K562 (cell line): Measurements from ENCODE around the gene GALNT17. TPM values are rescaled to one million over a fixed set of nuclear protein-coding genes. Genes with fewer than 3 reads are reported as not detected.

ENCODE experiments used
- ATAC-seq: fragments of 200-7000 bp; cut with Tn5 transposase; 3 replicates; pipeline ENCODE4 v1.9.1; 2020; ENCODE audit warnings: moderate library complexity
- BruUV-seq: library from RNA; stranded (reverse); fragments of 400-500 nt; replicated peaks from 2 replicates; lab custom pipeline; 2021; lab: Mats Ljungman, UMichigan
- CTCF ChIA-PET: fragments of 300-600 bp; formaldehyde crosslinking; extraction: SDS; loops from one replicate; lab custom pipeline; 2021; ENCODE audit warnings: low intra/inter-chr PET ratio; lab: Yijun Ruan, JAX
- POLR2A ChIA-PET: fragments of 300-600, 350-650 bp; sonication (Branson Sonifier 250); formaldehyde crosslinking; extraction: SDS; loops from one replicate; lab custom pipeline; 2021; ENCODE audit warnings: antibody characterized with exemption, inconsistent platforms; lab: Yijun Ruan, JAX
- DNase-seq, 4 experiments: peaks; one replicate each; pipeline versions ENCODE4 v3.0.0 to v3.0.0-alpha.2; 2011 to 2018; ENCODE audit warnings: low spot score in 3 of 4, mixed read lengths in 3 of 4; ENCODE audit errors: extremely low read depth in 1 of 4
- FAIRE-seq: peaks from 2 replicates; lab custom pipeline; 2011; peaks lifted over from hg19 to GRCh38; lab: Jason Lieb, UNC
- H2AFZ ChIP-seq: 2 replicates; pipeline ENCODE4 v1.6.0; 2011; ENCODE audit warnings: low read depth, low read length, control low read depth, inconsistent platforms
- H3K27ac ChIP-seq: fragments of 200-600 bp; 3 replicates; pipeline ENCODE4 v1.8.0; 2011; ENCODE audit warnings: low read depth, mild to moderate bottlenecking, control low read depth, inconsistent platforms, low read length, moderate library complexity, mixed read lengths; ENCODE audit errors: extremely low read depth
- H3K27me3 ChIP-seq, 2 experiments: fragments of 300-600 bp in 1 of 2; 2 replicates in 1 of 2; 3 replicates in 1 of 2; pipeline versions ENCODE4 v1.6.0 to v1.8.0; 2011; ENCODE audit warnings: inconsistent platforms in 2 of 2, low read length in 2 of 2, mild to moderate bottlenecking in 1 of 2, mixed read lengths in 1 of 2, moderate library complexity in 1 of 2; ENCODE audit not compliant: control insufficient read depth in 2 of 2, insufficient read depth in 2 of 2
- H3K36me3 ChIP-seq: fragments of 300-600 bp; 3 replicates; pipeline ENCODE4 v1.8.0; 2011; ENCODE audit warnings: mild to moderate bottlenecking, low read length, inconsistent platforms; ENCODE audit not compliant: control insufficient read depth, insufficient read depth
- H3K4me1 ChIP-seq, 2 experiments: fragments of 200-600 bp in 1 of 2; replicated peaks in 1 of 2; 2 replicates in 1 of 2; 3 replicates in 1 of 2; pipeline versions ENCODE4 v1.5.1 to v1.8.0; 2011; ENCODE audit warnings: inconsistent platforms in 2 of 2, low read length in 2 of 2, mild to moderate bottlenecking in 1 of 2, mixed read lengths in 1 of 2, moderate library complexity in 1 of 2; ENCODE audit not compliant: control insufficient read depth in 2 of 2, insufficient read depth in 2 of 2
- H3K4me2 ChIP-seq: 2 replicates; pipeline ENCODE4 v1.6.1; 2011; ENCODE audit warnings: low read length, control low read depth, inconsistent platforms, mixed read lengths; ENCODE audit not compliant: insufficient read depth
- H3K4me3 ChIP-seq: fragments of 200-600 bp; sonication (generic), shearing (Covaris generic); 2 replicates; pipeline ENCODE4 v1.5.1; 2016; ENCODE audit warnings: control low read depth, inconsistent platforms
- H3K79me2 ChIP-seq: fragments of 200-600 bp; 3 replicates; pipeline ENCODE4 v1.8.0; 2011; ENCODE audit warnings: low read length, inconsistent platforms; ENCODE audit not compliant: control insufficient read depth, insufficient read depth
- H3K9ac ChIP-seq, 2 experiments: 2 replicates each; pipeline versions ENCODE4 v1.6.0 to v1.6.1; 2011; ENCODE audit warnings: low read depth in 2 of 2, low read length in 2 of 2, control low read depth in 1 of 2, inconsistent platforms in 1 of 2, mild to moderate bottlenecking in 1 of 2, mixed read lengths in 1 of 2; ENCODE audit not compliant: insufficient read depth in 1 of 2
- H3K9me1 ChIP-seq: one replicate; pipeline ENCODE4 v1.6.0; 2011; ENCODE audit warnings: inconsistent platforms, mild to moderate bottlenecking, low read length, moderate library complexity; ENCODE audit not compliant: control insufficient read depth, insufficient read depth
- H3K9me3 ChIP-seq: replicated peaks from 2 replicates; pipeline ENCODE4 v1.5.1; 2011; ENCODE audit warnings: low read depth, low read length, inconsistent platforms; ENCODE audit not compliant: control insufficient read depth, insufficient read depth
- H4K20me1 ChIP-seq: replicated peaks from 2 replicates; pipeline ENCODE4 v1.6.1; 2011; ENCODE audit warnings: low read length, inconsistent platforms, mixed read lengths; ENCODE audit not compliant: control insufficient read depth, insufficient read depth
- ARID2 ChIP-seq: fragments of 450-650 bp; IDR thresholded peaks from 2 replicates; pipeline ENCODE4 v1.6.1; 2017; ENCODE audit warnings: antibody characterized with exemption, mild to moderate bottlenecking
- CEBPZ ChIP-seq: fragments of 150-350 bp; IDR thresholded peaks from 2 replicates; pipeline ENCODE4 v1.6.1; 2014; ENCODE audit warnings: low read depth, mild to moderate bottlenecking, low read length, borderline replicate concordance
- CREBBP ChIP-seq: IDR thresholded peaks from one replicate; pipeline ENCODE4 v1.6.1; 2012; ENCODE audit warnings: low read depth, mild to moderate bottlenecking, control low read depth, inconsistent platforms, low read length
- ETS2 ChIP-seq: IDR thresholded peaks from 2 replicates; pipeline ENCODE4 v1.6.1; 2016; ENCODE audit warnings: borderline replicate concordance, missing genetic modification characterization, mild to moderate bottlenecking, moderate library complexity, missing compliant biosample characterization; ENCODE audit not compliant: poor library complexity, severe bottlenecking
- KLF10 ChIP-seq: fragments of 250-450 bp; sonication (Bioruptor Pico); IDR thresholded peaks from 2 replicates; pipeline ENCODE4 v1.6.1; 2021; ENCODE audit warnings: matching md5 sums
- MAZ ChIP-seq, 2 experiments: fragments of 450-650 bp in 1 of 2; sonication (generic) in 1 of 2; formaldehyde crosslinking; IDR thresholded peaks in 1 of 2; conservative IDR thresholded peaks in 1 of 2; 2 replicates each; pipeline versions ENCODE4 v1.4.0 to v1.5.0; 2020; ENCODE audit warnings: mild to moderate bottlenecking in 1 of 2, missing genetic modification reagents in 1 of 2
- NR2C2 ChIP-seq, 2 experiments: fragments of 200-800 bp in 1 of 2; sonication (Bioruptor generic) in 1 of 2; sonication (generic) in 1 of 2; formaldehyde crosslinking in 1 of 2; IDR thresholded peaks; 2 replicates each; pipeline versions ENCODE4 v1.6.1 to v1.8.0; 2016 to 2022; ENCODE audit warnings: mild to moderate bottlenecking in 1 of 2, missing compliant biosample characterization in 1 of 2, missing genetic modification characterization in 1 of 2, missing genetic modification reagents in 1 of 2
- RBM25 ChIP-seq: fragments of 200-400 bp; formaldehyde crosslinking; IDR thresholded peaks from 2 replicates; pipeline ENCODE4 v1.6.1; 2018; ENCODE audit warnings: low read length, low read depth, moderate library complexity; ENCODE audit not compliant: severe bottlenecking
- RERE ChIP-seq: sonication (generic); formaldehyde crosslinking; IDR thresholded peaks from 2 replicates; pipeline ENCODE4 v1.8.0; 2023; ENCODE audit warnings: missing genetic modification reagents, mild to moderate bottlenecking, borderline replicate concordance
- SAFB ChIP-seq: fragments of 200-400 bp; formaldehyde crosslinking; IDR thresholded peaks from 2 replicates; pipeline ENCODE4 v1.6.1; 2017; ENCODE audit warnings: low read depth, low read length, borderline replicate concordance
- SMARCA4 ChIP-seq: fragments of 450-650 bp; IDR thresholded peaks from 2 replicates; pipeline ENCODE4 v1.6.1; 2016
- TCF3 ChIP-seq: sonication (generic); formaldehyde crosslinking; IDR thresholded peaks from 2 replicates; pipeline ENCODE4 v1.4.0; 2020; ENCODE audit warnings: mild to moderate bottlenecking, missing genetic modification reagents
- ZNF165 ChIP-seq: fragments of 250-450 bp; sonication (Bioruptor Pico); IDR thresholded peaks from 2 replicates; pipeline ENCODE4 v1.4.0; 2020; ENCODE audit warnings: borderline replicate concordance
- WGBS: fragments of 100-300 bp; shearing (Covaris generic); methylation state at CpG from one replicate; pipeline ENCODE4 v1.1.6; 2016; ENCODE audit warnings: low coverage, mixed read lengths; ENCODE audit not compliant: insufficient coverage; ENCODE audit errors: missing lambda C conversion rate; 5-methylcytosine and 5-hydroxymethylcytosine counted together
- in situ Hi-C: fragments of 300-500 bp; cut with MboI; formaldehyde crosslinking; loops from 4 replicates; pipeline ENCODE4 v1.15.0; 2018; ENCODE audit warnings: inconsistent platforms, mixed read lengths
- intact Hi-C: fragments of 100-400 bp; cut with micrococcal nuclease; formaldehyde crosslinking; loops from 2 replicates; pipeline ENCODE4 v1.14.2; 2022
- polyA plus RNA-seq, 8 experiments: library from polyadenylated mRNA; depleted of rRNA in 4 of 8; stranded (reverse) in 5 of 8; unstranded in 3 of 8; fragments of >200 nt; fragmentation: Nextera tagmentation in 2 of 8; fragmentation: Illumina TruSeq in 1 of 8; extraction: Ambion mirVana in 2 of 8; extraction: Trizol in 1 of 8; gene quantifications; 2 replicates each; pipeline versions ENCODE4 v1.2.1 to v1.2.3, GENCODE V29; 2011 to 2014; ENCODE audit warnings: inconsistent platforms in 1 of 8, missing spikeins in 1 of 8
- total RNA-seq, 7 experiments: library from RNA; depleted of rRNA in 6 of 7; stranded (reverse); fragments of >200 nt in 6 of 7; fragmentation: Illumina TruSeq in 2 of 7; extraction: Trizol in 2 of 7; gene quantifications; 2 replicates each; pipeline versions ENCODE4 v1.2.1 to v1.2.3, GENCODE V29; 2011 to 2021; ENCODE audit warnings: low replicate concordance in 1 of 7

GALNT17 gene
- total and polyA plus RNA-seq, 9 of the 15 experiments (the other 6 are each of a cell fraction or from before 2014, with no cell fraction given), result not detected

GRCh38 chr7:71497256-71497946, 365.5 kb downstream of the GALNT17 start:
- BruUV-seq, result no TSS peak
- H3K4me2 ChIP-seq, result no peak overlapping the region
- intact Hi-C loops (no loop called here), in situ Hi-C loops (no loop called here)
- H2AFZ ChIP-seq, result no peak overlapping the region
- H3K36me3 ChIP-seq, result no peaks in the 10 kb centered on the region
- ChIA-PET POLR2A (no interaction called here), CTCF (no interaction called here)
- ATAC-seq (no peak), DNase-seq (no peak), FAIRE-seq (no peak)
- WGBS, result 0% methylated on average over 8 of the region's 8 CpGs
- no peaks in the 10 kb centered on the region for H3K9me3 ChIP-seq
- H3K79me2 ChIP-seq, result no peaks in the 10 kb centered on the region
- no peaks in the 10 kb centered on the region for H3K4me1 ChIP-seq
- H3K27me3 ChIP-seq, result no peaks in the 10 kb centered on the region
- no peaks in the 10 kb centered on the region for H3K9me1 ChIP-seq
- no peaks in the 10 kb centered on the region for H4K20me1 ChIP-seq
- H3K27ac ChIP-seq, result no peak overlapping the region
- H3K9ac ChIP-seq, result no peak overlapping the region
- H3K4me3 ChIP-seq, result no peak overlapping the region
- TF ChIP-seq CEBPZ, result no peak
- no peak for TF ChIP-seq MAZ (CRISPR knock-in tag; conservative IDR thresholded peaks at IDR 0.05 in 1 of 2, IDR thresholded peaks at IDR 0.05 in 1 of 2)
- no peak for TF ChIP-seq CREBBP
- no peak for TF ChIP-seq RBM25
- TF ChIP-seq RERE (CRISPR knock-in tag), result no peak
- TF ChIP-seq ARID2, result no peak
- TF ChIP-seq ZNF165, result no peak
- TF ChIP-seq SAFB, result no peak
- TF ChIP-seq ETS2, result no peak
- no peak for TF ChIP-seq TCF3 (CRISPR knock-in tag)
- no peak for TF ChIP-seq NR2C2 (CRISPR knock-in tag; IDR thresholded peaks at IDR 0.05)
- no peak for TF ChIP-seq NR2C2 (tag; IDR thresholded peaks at IDR 0.05)
- no peak for TF ChIP-seq KLF10 (CRISPR knock-in tag)
- no peak for TF ChIP-seq SMARCA4
